Measurements from ENCODE around the gene HOXA5.

The HOXA5 gene

GRCh38 chr7:27185854-27186667 is 42.6 kb upstream of the HOXA5 start:
- H3K4me1 Mint-ChIP-seq: peaks cover 49% of the 10 kb centered on the region
- no peaks in the 10 kb centered on the region for H3K9me3 Mint-ChIP-seq
- H3K36me3 Mint-ChIP-seq (ENCODE audit: low read depth): no peaks in the 10 kb centered on the region
- no peak for TF ChIP-seq CTCF (IDR thresholded peaks at IDR 0.05; ENCODE audit: unreplicated experiment in 3 of 3)
- H3K27me3 Mint-ChIP-seq (ENCODE audit: low read depth): peaks cover 100% of the 10 kb centered on the region
- peak overlapping the region; percentile 91 to 92 (median 92) for H3K4me3 Mint-ChIP-seq
- H3K27ac Mint-ChIP-seq: peak overlapping the region; percentile 27 to 97 (median 97)

- Mint-ChIP-seq H3K27ac (peak within 1 kb of the TSS; percentile 74 to 97 (median 97)), H3K9me3 (no peaks in the 10 kb centered on the region), H3K4me1 (peaks cover 49% of the 10 kb centered on the region), H3K4me3 (peak within 1 kb of the TSS; percentile 91 to 92 (median 92)), H3K27me3 (ENCODE audit: low read depth) (peaks cover 99% of the 10 kb centered on the region), H3K36me3 (ENCODE audit: low read depth) (no peaks in the 10 kb centered on the region)
- TF ChIP-seq CTCF (IDR thresholded peaks at IDR 0.05; ENCODE audit: unreplicated experiment in 3 of 3): no peak
Measured at GRCh38 chr7:27185013-27185853, 41.8 kb upstream of the HOXA5 start, which contains the start of gene HOXA11. TSS of gene HOXA11 (minus strand) at chr7:27185232. CDS start at chr7:27185144, 88 bp downstream.

- TF ChIP-seq CTCF (IDR thresholded peaks at IDR 0.05; ENCODE audit: unreplicated experiment in 3 of 3): no peak
- Mint-ChIP-seq H3K36me3 (ENCODE audit: low read depth) (no peaks in the 10 kb centered on the region), H3K4me1 (peaks cover 47% of the 10 kb centered on the region), H3K9me3 (no peaks in the 10 kb centered on the region), H3K27me3 (ENCODE audit: low read depth) (peaks cover 99% of the 10 kb centered on the region), H3K27ac (peak overlapping the region; percentile 74 to 97 (median 97)), H3K4me3 (peak overlapping the region; percentile 91 to 92 (median 92))
Measured at GRCh38 chr7:27184337-27185012, 41.0 kb upstream of the HOXA5 start.

- Mint-ChIP-seq H3K4me3 (peak overlapping the region; percentile 78 to 92 (median 82)), H3K9me3 (no peaks in the 10 kb centered on the region), H3K36me3 (ENCODE audit: low read depth) (no peaks in the 10 kb centered on the region), H3K4me1 (peaks cover 46% of the 10 kb centered on the region), H3K27ac (peak overlapping the region; percentile 41 to 97 (median 45)), H3K27me3 (ENCODE audit: low read depth) (peaks cover 99% of the 10 kb centered on the region)
- TF ChIP-seq CTCF (IDR thresholded peaks at IDR 0.05; ENCODE audit: unreplicated experiment in 3 of 3): no peak
Measured at GRCh38 chr7:27183682-27184336, 40.3 kb upstream of the HOXA5 start.

GRCh38 chr7:27182861-27183681 is 39.6 kb upstream of the HOXA5 start:
- peak overlapping the region; percentile 56 to 84 (median 58) for H3K27ac Mint-ChIP-seq
- H3K27me3 Mint-ChIP-seq (ENCODE audit: low read depth): peaks cover 98% of the 10 kb centered on the region
- no peaks in the 10 kb centered on the region for H3K9me3 Mint-ChIP-seq
- peak overlapping the region; percentile 78 to 92 (median 82) for H3K4me3 Mint-ChIP-seq
- peaks cover 5% of the 10 kb centered on the region for H3K36me3 Mint-ChIP-seq (ENCODE audit: low read depth)
- TF ChIP-seq CTCF (IDR thresholded peaks at IDR 0.05; ENCODE audit: unreplicated experiment in 3 of 3): no peak
- peaks cover 40% of the 10 kb centered on the region for H3K4me1 Mint-ChIP-seq

Measured in nephron (organoid).